H9 (cell line): ENCODE data around the gene GAL3ST2. TPM values are rescaled to one million over a fixed set of nuclear protein-coding genes. Genes with fewer than 3 reads are reported as not detected.

Experiments
- DNase-seq: peaks from one replicate; pipeline ENCODE4 v3.0.0-alpha.2; 2017
- H2AFZ ChIP-seq: one replicate; pipeline ENCODE4 v1.6.1; 2013; ENCODE audit warnings: mild to moderate bottlenecking, low read length, control low read depth, moderate library complexity
- H2AK5ac ChIP-seq: 2 replicates; pipeline ENCODE4 v1.6.1; 2013; ENCODE audit warnings: low read length, control low read depth, mixed read lengths; ENCODE audit not compliant: insufficient read length
- H2BK120ac ChIP-seq: one replicate; pipeline ENCODE4 v1.6.1; 2013; ENCODE audit warnings: low read depth, mild to moderate bottlenecking, low read length, control low read depth, inconsistent platforms; ENCODE audit not compliant: poor library complexity, severe bottlenecking
- H2BK12ac ChIP-seq: 2 replicates; pipeline ENCODE4 v1.6.1; 2013; ENCODE audit warnings: low read length, control low read depth, mixed read lengths, low read depth; ENCODE audit not compliant: insufficient read length
- H2BK15ac ChIP-seq: 2 replicates; pipeline ENCODE4 v1.6.1; 2013; ENCODE audit warnings: low read depth, low read length, control low read depth
- H2BK20ac ChIP-seq: one replicate; pipeline ENCODE4 v1.6.1; 2013; ENCODE audit warnings: low read depth, mild to moderate bottlenecking, low read length, control low read depth, inconsistent platforms; ENCODE audit not compliant: poor library complexity, severe bottlenecking
- H2BK5ac ChIP-seq: 2 replicates; pipeline ENCODE4 v1.6.1; 2013; ENCODE audit warnings: low read length, control low read depth, mixed read lengths; ENCODE audit not compliant: insufficient read length
- H3K14ac ChIP-seq: 2 replicates; pipeline ENCODE4 v1.6.1; 2013; ENCODE audit warnings: low read length, control low read depth; ENCODE audit not compliant: insufficient read depth
- H3K18ac ChIP-seq: 2 replicates; pipeline ENCODE4 v1.6.1; 2013; ENCODE audit warnings: low read depth, mild to moderate bottlenecking, mixed read lengths, low read length, control low read depth; ENCODE audit not compliant: insufficient read length
- H3K23ac ChIP-seq: 2 replicates; pipeline ENCODE4 v1.6.1; 2013; ENCODE audit warnings: low read length, control low read depth, mixed read lengths, low read depth; ENCODE audit not compliant: insufficient read length
- H3K23me2 ChIP-seq: 2 replicates; pipeline ENCODE4 v1.6.1; 2013; ENCODE audit warnings: low read depth, mild to moderate bottlenecking, mixed read lengths, low read length, control low read depth; ENCODE audit not compliant: insufficient read length, poor library complexity, severe bottlenecking
- H3K27ac ChIP-seq: 2 replicates; pipeline ENCODE4 v1.5.1; 2013; ENCODE audit warnings: low read length, control low read depth, mixed read lengths, low read depth; ENCODE audit not compliant: insufficient read length
- H3K27me3 ChIP-seq: 2 replicates; pipeline ENCODE4 v1.6.1; 2013; ENCODE audit warnings: low read length, control low read depth, inconsistent platforms; ENCODE audit not compliant: insufficient read depth
- H3K4ac ChIP-seq: 2 replicates; pipeline ENCODE4 v1.6.1; 2013; ENCODE audit warnings: low read depth, mild to moderate bottlenecking, control low read depth, inconsistent platforms, low read length, moderate library complexity
- H3K4me1 ChIP-seq: 2 replicates; pipeline ENCODE4 v1.6.1; 2013; ENCODE audit warnings: low read length, control low read depth, inconsistent platforms; ENCODE audit not compliant: insufficient read depth
- H3K4me2 ChIP-seq: 2 replicates; pipeline ENCODE4 v1.6.1; 2013; ENCODE audit warnings: low read length, control low read depth, mixed read lengths; ENCODE audit not compliant: insufficient read length, insufficient read depth
- H3K56ac ChIP-seq: 2 replicates; pipeline ENCODE4 v1.6.1; 2013; ENCODE audit warnings: low read depth, mild to moderate bottlenecking, mixed read lengths, low read length, control low read depth; ENCODE audit not compliant: insufficient read length
- H3K79me1 ChIP-seq: 2 replicates; pipeline ENCODE4 v1.6.1; 2013; ENCODE audit warnings: low read depth, mild to moderate bottlenecking, moderate library complexity, low read length, control low read depth, inconsistent platforms; ENCODE audit not compliant: insufficient read depth, poor library complexity, severe bottlenecking
- H3K79me2 ChIP-seq: 2 replicates; pipeline ENCODE4 v1.6.1; 2013; ENCODE audit warnings: low read length, control low read depth, inconsistent platforms; ENCODE audit not compliant: insufficient read depth
- H3K9ac ChIP-seq: 2 replicates; pipeline ENCODE4 v1.6.1; 2013; ENCODE audit warnings: low read length, control low read depth, mixed read lengths; ENCODE audit not compliant: insufficient read length; ENCODE audit errors: extremely low read depth
- H3K9me3 ChIP-seq: one replicate; pipeline ENCODE4 v1.6.1; 2013; ENCODE audit warnings: low read depth, low read length, inconsistent platforms; ENCODE audit not compliant: control insufficient read depth
- H3T11ph ChIP-seq: one replicate; pipeline ENCODE4 v1.6.1; 2013; ENCODE audit warnings: mild to moderate bottlenecking, low read length, control low read depth, inconsistent platforms
- H4K20me1 ChIP-seq: one replicate; pipeline ENCODE4 v1.6.1; 2013; ENCODE audit not compliant: control insufficient read depth, insufficient read length, insufficient read depth
- H4K5ac ChIP-seq: 2 replicates; pipeline ENCODE4 v1.6.1; 2013; ENCODE audit warnings: low read depth, mild to moderate bottlenecking, mixed read lengths, low read length, control low read depth; ENCODE audit not compliant: insufficient read length
- H4K8ac ChIP-seq: replicated peaks from 2 replicates; pipeline ENCODE4 v1.6.1; 2013; ENCODE audit warnings: low read length, control low read depth, mixed read lengths, low read depth; ENCODE audit not compliant: insufficient read length
- H4K91ac ChIP-seq: 2 replicates; pipeline ENCODE4 v1.6.1; 2013; ENCODE audit warnings: low read depth, mild to moderate bottlenecking, moderate library complexity, mixed read lengths, low read length, control low read depth; ENCODE audit not compliant: insufficient read length
- H3K27ac Mint-ChIP-seq, 3 experiments: 2 replicates in 2 of 3; 3 replicates in 1 of 3; pipeline ENCODE4 v1.8.0; 2020 to 2021; ENCODE audit warnings: mixed read lengths in 3 of 3, mild to moderate bottlenecking in 1 of 3, moderate library complexity in 1 of 3
- H3K27me3 Mint-ChIP-seq: 2 replicates; pipeline ENCODE4 v1.8.0; 2021; ENCODE audit warnings: low read depth, mild to moderate bottlenecking, moderate library complexity, mixed read lengths
- H3K36me3 Mint-ChIP-seq, 3 experiments: 2 replicates in 2 of 3; 3 replicates in 1 of 3; pipeline ENCODE4 v1.8.0; 2020 to 2021; ENCODE audit warnings: low read depth in 3 of 3, mixed read lengths in 3 of 3; ENCODE audit not compliant: insufficient read depth in 1 of 3
- H3K4me1 Mint-ChIP-seq, 2 experiments: 2 replicates each; pipeline ENCODE4 v1.8.0; 2020; ENCODE audit warnings: mixed read lengths in 2 of 2
- H3K4me3 Mint-ChIP-seq, 2 experiments: 2 replicates in 1 of 2; 3 replicates in 1 of 2; pipeline ENCODE4 v1.8.0; 2020 to 2021; ENCODE audit warnings: mild to moderate bottlenecking in 2 of 2, mixed read lengths in 2 of 2, moderate library complexity in 1 of 2
- H3K9me3 Mint-ChIP-seq, 2 experiments: 2 replicates in 1 of 2; 3 replicates in 1 of 2; pipeline ENCODE4 v1.8.0; 2020; ENCODE audit warnings: mild to moderate bottlenecking in 2 of 2, mixed read lengths in 2 of 2, moderate library complexity in 1 of 2
- CTCF ChIP-seq: fragments of 200-600 bp; sonication (generic); conservative IDR thresholded peaks from 3 replicates; pipeline ENCODE4 v1.8.0; 2021; ENCODE audit warnings: antibody characterized with exemption, mild to moderate bottlenecking
- WGBS: extraction: QIAGEN DNeasy Blood & Tissue Kit; methylation state at CpG from one replicate; pipeline ENCODE4 v1.1.7; 2013; ENCODE audit warnings: missing lambda C conversion rate, low lambda C conversion rate, mixed read lengths; ENCODE audit not compliant: insufficient read length; ENCODE audit errors: extremely low coverage; 5-methylcytosine and 5-hydroxymethylcytosine counted together
- total RNA-seq: library from RNA; stranded (reverse); gene quantifications from 2 replicates; pipeline ENCODE4 v1.2.1, GENCODE V29; 2021

Gene GAL3ST2
- total RNA-seq, 1 experiment from 2014 or later, result 0.33 TPM

GRCh38 chr2:241744028-241744754, 32.4 kb upstream of the GAL3ST2 start:
- DNase-seq, result no peak

More at GRCh38 chr2:241744028-241744754, 32.4 kb upstream of the GAL3ST2 start:
- Histone ChIP-seq H3T11ph (no peak overlapping the region), H3K27ac (no peak overlapping the region), H3K4ac (no peak overlapping the region), H3K56ac (no peak overlapping the region), H2BK12ac (no peak overlapping the region), H3K79me2 (no peaks in the 10 kb centered on the region), H4K5ac (no peak overlapping the region), H3K4me2 (no peak overlapping the region), H2BK120ac (no peak overlapping the region), H3K9me3 (no peaks in the 10 kb centered on the region), H2BK15ac (no peak overlapping the region), H3K4me1 (no peaks in the 10 kb centered on the region), H3K23ac (no peak overlapping the region), H2BK20ac (no peak overlapping the region), H3K9ac (no peak overlapping the region), H2AK5ac (no peak overlapping the region), H4K8ac (no peak overlapping the region), H3K23me2 (no peaks in the 10 kb centered on the region), H4K20me1 (no peaks in the 10 kb centered on the region), H3K79me1 (no peaks in the 10 kb centered on the region), H2BK5ac (no peak overlapping the region), H3K14ac (no peak overlapping the region), H4K91ac (no peak overlapping the region), H3K27me3 (no peaks in the 10 kb centered on the region), H2AFZ (no peak overlapping the region), H3K18ac (no peak overlapping the region)
- Mint-ChIP-seq H3K27ac (no peak overlapping the region), H3K4me3 (no peak overlapping the region), H3K4me1 (no peaks in the 10 kb centered on the region), H3K27me3 (no peaks in the 10 kb centered on the region), H3K9me3 (no peaks in the 10 kb centered on the region; a peak in 2 of 5 replicates), H3K36me3 (peaks cover 18 to 34% (median 30%) of the 10 kb centered on the region in 3 experiments; a peak in 6 of 7 replicates)
- TF ChIP-seq CTCF, result no peak
- no CpG with 5 or more reads among the region's 24 CpGs for WGBS
